ENCODE results near the gene SPON1. TPM values are rescaled to one million over a fixed set of nuclear protein-coding genes. Genes with fewer than 3 reads are reported as not detected.
A peak's percentile ranks its signal among the peaks of the same experiment; 100 is the strongest.

The SPON1 gene
- total RNA-seq, 2 experiments from 2014 or later: 3.8 to 3.9 TPM

GRCh38 chr11:14044916-14045315 is 82.4 kb downstream of the SPON1 start:
- Mint-ChIP-seq H3K4me3 (no peak overlapping the region), H3K27ac (no peak overlapping the region), H3K27me3 (peaks cover 17% of the 10 kb centered on the region), H3K4me1 (no peaks in the 10 kb centered on the region), H3K36me3 (no peaks in the 10 kb centered on the region), H3K9me3 (peaks cover 1% of the 10 kb centered on the region)
- ATAC-seq (ENCODE audit: low read depth) (no peak), DNase-seq (no peak)
- POLR2A ChIA-PET: no interaction called here

GRCh38 chr11:14045417-14045816 is 82.9 kb downstream of the SPON1 start:
- Mint-ChIP-seq H3K27me3 (peaks cover 17% of the 10 kb centered on the region), H3K4me1 (no peaks in the 10 kb centered on the region), H3K27ac (no peak overlapping the region), H3K9me3 (no peaks in the 10 kb centered on the region), H3K36me3 (no peaks in the 10 kb centered on the region), H3K4me3 (no peak overlapping the region)
- ATAC-seq (ENCODE audit: low read depth) (no peak), DNase-seq (no peak)
- POLR2A ChIA-PET: no interaction called here

GRCh38 chr11:14052198-14052597 is 89.7 kb downstream of the SPON1 start:
- Mint-ChIP-seq H3K27ac (no peak overlapping the region), H3K27me3 (peaks cover 10% of the 10 kb centered on the region), H3K4me1 (peaks cover 21% of the 10 kb centered on the region), H3K9me3 (no peaks in the 10 kb centered on the region), H3K36me3 (peaks cover 4% of the 10 kb centered on the region), H3K4me3 (no peak overlapping the region)
- POLR2A ChIA-PET: no interaction called here
- no peak for DNase-seq
- peak; percentile 36 for ATAC-seq (ENCODE audit: low read depth)

- Mint-ChIP-seq H3K27ac (no peak overlapping the region), H3K9me3 (no peaks in the 10 kb centered on the region), H3K4me3 (peak overlapping the region; percentile 23), H3K36me3 (peaks cover 4% of the 10 kb centered on the region), H3K4me1 (peaks cover 21% of the 10 kb centered on the region), H3K27me3 (peaks cover 3% of the 10 kb centered on the region)
- ATAC-seq (ENCODE audit: low read depth) (peak; percentile 77), DNase-seq (no peak)
- POLR2A ChIA-PET: no interaction called here
These were observed 91.9 kb downstream of the SPON1 start for GRCh38 chr11:14054116-14055107.

GRCh38 chr11:14055936-14056335 is 93.4 kb downstream of the SPON1 start:
- H3K27ac Mint-ChIP-seq: no peak overlapping the region
- ATAC-seq (ENCODE audit: low read depth) (no peak), DNase-seq (no peak)
- no peak overlapping the region for H3K4me3 Mint-ChIP-seq
- no peaks in the 10 kb centered on the region for H3K9me3 Mint-ChIP-seq
- POLR2A ChIA-PET: no interaction called here
- peaks cover 2% of the 10 kb centered on the region for H3K27me3 Mint-ChIP-seq
- peaks cover 4% of the 10 kb centered on the region for H3K36me3 Mint-ChIP-seq
- peaks cover 21% of the 10 kb centered on the region for H3K4me1 Mint-ChIP-seq

- Mint-ChIP-seq H3K9me3 (no peaks in the 10 kb centered on the region), H3K27ac (no peak overlapping the region), H3K4me3 (no peak overlapping the region), H3K27me3 (peaks cover 2% of the 10 kb centered on the region), H3K4me1 (peaks cover 14% of the 10 kb centered on the region), H3K36me3 (peaks cover 4% of the 10 kb centered on the region)
- ATAC-seq (ENCODE audit: low read depth) (no peak), DNase-seq (no peak)
- POLR2A ChIA-PET: no interaction called here
These were observed 95.5 kb downstream of the SPON1 start for GRCh38 chr11:14058061-14058460.

- H3K4me3 Mint-ChIP-seq: no peak overlapping the region
- no peak overlapping the region for H3K27ac Mint-ChIP-seq
- DNase-seq (no peak), ATAC-seq (ENCODE audit: low read depth) (no peak)
- H3K27me3 Mint-ChIP-seq: peaks cover 2% of the 10 kb centered on the region
- H3K9me3 Mint-ChIP-seq: no peaks in the 10 kb centered on the region
- POLR2A ChIA-PET: no interaction called here
- peaks cover 6% of the 10 kb centered on the region for H3K36me3 Mint-ChIP-seq
- H3K4me1 Mint-ChIP-seq: peaks cover 15% of the 10 kb centered on the region
These were observed 97.0 kb downstream of the SPON1 start for GRCh38 chr11:14059491-14059890.

GRCh38 chr11:14061721-14062120 is 99.2 kb downstream of the SPON1 start:
- Mint-ChIP-seq H3K4me3 (no peak overlapping the region), H3K9me3 (no peaks in the 10 kb centered on the region), H3K27ac (no peak overlapping the region), H3K27me3 (peaks cover 2% of the 10 kb centered on the region), H3K4me1 (peaks cover 14% of the 10 kb centered on the region), H3K36me3 (peaks cover 6% of the 10 kb centered on the region)
- DNase-seq: no peak
- POLR2A ChIA-PET: no interaction called here
- ATAC-seq (ENCODE audit: low read depth): no peak

GRCh38 chr11:14065141-14065540 is 102.6 kb downstream of the SPON1 start:
- no peaks in the 10 kb centered on the region for H3K27me3 Mint-ChIP-seq
- POLR2A ChIA-PET: no interaction called here
- peak overlapping the region; percentile 75 for H3K4me3 Mint-ChIP-seq
- DNase-seq (no peak), ATAC-seq (ENCODE audit: low read depth) (peak; percentile 76)
- H3K36me3 Mint-ChIP-seq: peaks cover 6% of the 10 kb centered on the region
- no peaks in the 10 kb centered on the region for H3K9me3 Mint-ChIP-seq
- peaks cover 16% of the 10 kb centered on the region for H3K4me1 Mint-ChIP-seq
- H3K27ac Mint-ChIP-seq: peak overlapping the region; percentile 77

- Mint-ChIP-seq H3K27ac (peak overlapping the region; percentile 30), H3K4me1 (peaks cover 16% of the 10 kb centered on the region), H3K9me3 (no peaks in the 10 kb centered on the region), H3K36me3 (peaks cover 6% of the 10 kb centered on the region), H3K27me3 (no peaks in the 10 kb centered on the region), H3K4me3 (peak overlapping the region; percentile 75)
- DNase-seq: no peak
- POLR2A ChIA-PET: no interaction called here
- ATAC-seq (ENCODE audit: low read depth): no peak
These were observed 103.2 kb downstream of the SPON1 start for GRCh38 chr11:14065681-14066080.

GRCh38 chr11:14067686-14068085 is 105.2 kb downstream of the SPON1 start:
- POLR2A ChIA-PET: interaction anchor here (1.0 kb wide), 1 partner anchor 8 kb away, joined by 4 read pairs; no protein-coding TSS in a partner anchor
- ATAC-seq (ENCODE audit: low read depth) (no peak), DNase-seq (no peak)
- Mint-ChIP-seq H3K4me3 (no peak overlapping the region), H3K9me3 (no peaks in the 10 kb centered on the region), H3K27ac (no peak overlapping the region), H3K36me3 (peaks cover 6% of the 10 kb centered on the region), H3K27me3 (no peaks in the 10 kb centered on the region), H3K4me1 (peaks cover 17% of the 10 kb centered on the region)

- Mint-ChIP-seq H3K27me3 (no peaks in the 10 kb centered on the region), H3K36me3 (no peaks in the 10 kb centered on the region), H3K9me3 (no peaks in the 10 kb centered on the region), H3K27ac (no peak overlapping the region), H3K4me1 (peaks cover 26% of the 10 kb centered on the region), H3K4me3 (no peak overlapping the region)
- no peak for ATAC-seq (ENCODE audit: low read depth)
- POLR2A ChIA-PET: no interaction called here
- DNase-seq: no peak
These were observed 108.4 kb downstream of the SPON1 start for GRCh38 chr11:14070896-14071295.

- peaks cover 2% of the 10 kb centered on the region for H3K27me3 Mint-ChIP-seq
- H3K27ac Mint-ChIP-seq: no peak overlapping the region
- H3K4me1 Mint-ChIP-seq: peaks cover 40% of the 10 kb centered on the region
- H3K36me3 Mint-ChIP-seq: no peaks in the 10 kb centered on the region
- H3K4me3 Mint-ChIP-seq: peak overlapping the region; percentile 61
- no peaks in the 10 kb centered on the region for H3K9me3 Mint-ChIP-seq
- POLR2A ChIA-PET: no interaction called here
- DNase-seq (no peak), ATAC-seq (ENCODE audit: low read depth) (no peak)
These were observed 111.4 kb downstream of the SPON1 start for GRCh38 chr11:14073849-14074476.
